Skin of body (tissue), 2 donors: ENCODE data around the gene NFIC. TPM values are rescaled to one million over a fixed set of nuclear protein-coding genes. Genes with fewer than 3 reads are reported as not detected.
"Not testable (repeated sequence)": the region's sequence is repeated elsewhere in the genome, so short reads cannot be mapped to it uniquely, and the experiment has no call there.

Experiments
- DNase-seq: peaks from one replicate; lab custom pipeline; 2025; lab: John Stamatoyannopoulos, UW
- total RNA-seq: library from RNA; depleted of rRNA; stranded (reverse); fragments of >200 nt; gene quantifications from one replicate; pipeline ENCODE4 v1.2.3, GENCODE V29; 2014

NFIC gene
- total RNA-seq, 1 donor from 2014 or later = 27.6 TPM

GRCh38 chr19:3372413-3372812, 6.0 kb downstream of the NFIC start:
- no peak for DNase-seq

- no peak for DNase-seq
Observed at GRCh38 chr19:3373971-3374368, 7.6 kb downstream of the NFIC start.

- DNase-seq = no peak
Observed at GRCh38 chr19:3374369-3375112, 8.2 kb downstream of the NFIC start.

GRCh38 chr19:3375221-3376090, 9.1 kb downstream of the NFIC start:
- no peak for DNase-seq

GRCh38 chr19:3376091-3376455, 9.7 kb downstream of the NFIC start:
- DNase-seq = not testable (repeated sequence)

GRCh38 chr19:3378352-3379150, 12.2 kb downstream of the NFIC start:
- no peak for DNase-seq

- DNase-seq = no peak
Observed at GRCh38 chr19:3380829-3381228, 14.4 kb downstream of the NFIC start.

- no peak for DNase-seq
Observed at GRCh38 chr19:3381701-3382372, 15.5 kb downstream of the NFIC start.

- no peak for DNase-seq
Observed at GRCh38 chr19:3382460-3383100, 16.2 kb downstream of the NFIC start.

- no peak for DNase-seq
Observed at GRCh38 chr19:3383121-3383722, 16.8 kb downstream of the NFIC start.

- DNase-seq = no peak
Observed at GRCh38 chr19:3386447-3387234, 20.3 kb downstream of the NFIC start.

- DNase-seq = peak; percentile 48
Observed at GRCh38 chr19:3387645-3388589, 21.5 kb downstream of the NFIC start.

- no peak for DNase-seq
Observed at GRCh38 chr19:3389446-3389778, 23.0 kb downstream of the NFIC start.

GRCh38 chr19:3389876-3390371, 23.5 kb downstream of the NFIC start:
- no peak for DNase-seq

GRCh38 chr19:3391911-3392310, 25.5 kb downstream of the NFIC start:
- not testable (repeated sequence) for DNase-seq

GRCh38 chr19:3392480-3392879, 26.1 kb downstream of the NFIC start:
- no peak for DNase-seq

GRCh38 chr19:3396881-3397265, 30.5 kb downstream of the NFIC start:
- no peak for DNase-seq

GRCh38 chr19:3397266-3398022, 31.1 kb downstream of the NFIC start:
- DNase-seq = no peak
